Mononuclear cell (primary cell): Measurements from ENCODE around the gene TAF11L12. TPM values are rescaled to one million over a fixed set of nuclear protein-coding genes. Genes with fewer than 3 reads are reported as not detected.
"Not testable (repeated sequence)": the region's sequence is repeated elsewhere in the genome, so short reads cannot be mapped to it uniquely, and the experiment has no call there.

Experiments
- H3K27me3 ChIP-seq: 2 replicates; pipeline ENCODE4 v1.6.0; 2011; ENCODE audit warnings: low read length, control low read depth; ENCODE audit not compliant: insufficient read depth
- H3K4me1 ChIP-seq: 2 replicates; pipeline ENCODE4 v1.5.1; 2011; ENCODE audit warnings: mild to moderate bottlenecking, low read length, control low read depth; ENCODE audit not compliant: insufficient read depth
- H3K4me3 ChIP-seq: 2 replicates; pipeline ENCODE4 v1.5.1; 2011; ENCODE audit warnings: mild to moderate bottlenecking, low read length, moderate library complexity
- H3K9me3 ChIP-seq: 2 replicates; pipeline ENCODE4 v1.5.1; 2011; ENCODE audit warnings: low read depth, mild to moderate bottlenecking, control low read depth, low read length
- total RNA-seq: library from RNA; depleted of rRNA; stranded (reverse); fragments of >200 nt; gene quantifications from one replicate; pipeline ENCODE4 v1.2.3, GENCODE V29; 2012

Gene TAF11L12
- total RNA-seq, result not detected

DNA sequence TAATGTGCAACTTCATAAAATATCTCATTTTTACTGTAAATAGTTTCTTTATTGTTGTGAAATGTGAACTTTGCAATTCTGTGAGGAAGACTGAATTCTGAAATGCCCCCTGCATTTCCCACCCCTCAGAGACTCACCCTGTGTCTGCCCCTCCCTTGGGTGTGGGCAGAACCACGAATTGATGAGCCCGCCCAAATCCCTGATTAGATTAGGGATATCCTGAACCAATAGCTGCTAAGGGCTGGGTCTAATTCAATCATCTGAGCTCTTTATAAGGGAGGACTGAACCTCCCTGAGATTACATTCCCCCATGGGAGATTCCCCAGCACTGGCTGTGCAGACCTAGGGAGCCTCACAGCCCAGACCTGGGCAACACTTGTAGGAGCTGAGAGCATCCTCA is at the start of gene TAF11L12:
Gene TAF11L12 (plus strand): TSS at position 301 of the 400 bp plus-strand sequence.
- H3K27me3 ChIP-seq, H3K4me3 ChIP-seq, H3K9me3 ChIP-seq, H3K4me1 ChIP-seq: not testable (repeated sequence)

DNA sequence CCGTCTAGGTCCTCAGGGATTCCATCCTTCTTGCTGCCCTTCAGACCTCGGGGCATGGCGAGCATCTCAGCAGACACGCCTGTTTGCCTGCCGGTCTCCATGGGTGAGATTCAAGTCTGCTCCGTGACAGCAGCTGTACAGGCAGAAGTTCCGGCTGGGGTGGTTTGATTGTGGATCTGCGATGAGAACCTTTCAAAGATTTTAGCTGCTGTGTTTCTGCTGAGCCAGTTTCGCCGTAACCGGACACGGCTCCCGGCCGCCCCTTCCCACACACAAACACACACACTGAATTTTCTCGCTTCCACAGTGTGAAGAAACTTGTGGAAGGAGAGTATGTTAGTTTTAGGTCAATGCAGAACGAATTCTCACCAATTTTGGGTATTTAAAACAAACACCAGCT is 24.5 kb upstream of the TAF11L12 start, which contains the start of gene TAF11L7:
Gene TAF11L7 (minus strand): TSS at position 101 of the 400 bp plus-strand sequence.
- not testable (repeated sequence) for H3K27me3 ChIP-seq, H3K4me1 ChIP-seq, H3K9me3 ChIP-seq, H3K4me3 ChIP-seq

DNA sequence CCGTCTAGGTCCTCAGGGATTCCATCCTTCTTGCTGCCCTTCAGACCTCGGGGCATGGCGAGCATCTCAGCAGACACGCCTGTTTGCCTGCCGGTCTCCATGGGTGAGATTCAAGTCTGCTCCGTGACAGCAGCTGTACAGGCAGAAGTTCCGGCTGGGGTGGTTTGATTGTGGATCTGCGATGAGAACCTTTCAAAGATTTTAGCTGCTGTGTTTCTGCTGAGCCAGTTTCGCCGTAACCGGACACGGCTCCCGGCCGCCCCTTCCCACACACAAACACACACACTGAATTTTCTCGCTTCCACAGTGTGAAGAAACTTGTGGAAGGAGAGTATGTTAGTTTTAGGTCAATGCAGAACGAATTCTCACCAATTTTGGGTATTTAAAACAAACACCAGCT is 19.3 kb upstream of the TAF11L12 start, which contains the start of gene TAF11L8:
Gene TAF11L8 (minus strand): TSS at position 101 of the 400 bp plus-strand sequence.
- H3K27me3 ChIP-seq, H3K4me1 ChIP-seq, H3K4me3 ChIP-seq, H3K9me3 ChIP-seq: not testable (repeated sequence)

DNA sequence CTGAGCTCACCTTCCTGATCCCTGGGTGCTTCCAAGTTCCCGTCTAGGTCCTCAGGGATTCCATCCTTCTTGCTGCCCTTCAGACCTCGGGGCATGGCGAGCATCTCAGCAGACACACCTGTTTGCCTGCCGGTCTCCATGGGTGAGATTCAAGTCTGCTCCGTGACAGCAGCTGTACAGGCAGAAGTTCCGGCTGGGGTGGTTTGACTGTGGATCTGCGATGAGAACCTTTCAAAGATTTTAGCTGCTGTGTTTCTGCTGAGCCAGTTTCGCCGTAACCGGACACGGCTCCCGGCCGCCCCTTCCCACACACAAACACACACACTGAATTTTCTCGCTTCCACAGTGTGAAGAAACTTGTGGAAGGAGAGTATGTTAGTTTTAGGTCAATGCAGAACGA is 15.9 kb upstream of the TAF11L12 start, which contains the start of gene TAF11L9:
Gene TAF11L9 (minus strand): TSS at position 140 of the 400 bp plus-strand sequence.
- not testable (repeated sequence) for H3K9me3 ChIP-seq, H3K27me3 ChIP-seq, H3K4me3 ChIP-seq, H3K4me1 ChIP-seq

DNA sequence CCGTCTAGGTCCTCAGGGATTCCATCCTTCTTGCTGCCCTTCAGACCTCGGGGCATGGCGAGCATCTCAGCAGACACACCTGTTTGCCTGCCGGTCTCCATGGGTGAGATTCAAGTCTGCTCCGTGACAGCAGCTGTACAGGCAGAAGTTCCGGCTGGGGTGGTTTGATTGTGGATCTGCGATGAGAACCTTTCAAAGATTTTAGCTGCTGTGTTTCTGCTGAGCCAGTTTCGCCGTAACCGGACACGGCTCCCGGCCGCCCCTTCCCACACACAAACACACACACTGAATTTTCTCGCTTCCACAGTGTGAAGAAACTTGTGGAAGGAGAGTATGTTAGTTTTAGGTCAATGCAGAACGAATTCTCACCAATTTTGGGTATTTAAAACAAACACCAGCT is 12.5 kb upstream of the TAF11L12 start, which contains the start of gene TAF11L10:
Gene TAF11L10 (minus strand): TSS at position 101 of the 400 bp plus-strand sequence.
- not testable (repeated sequence) for H3K4me1 ChIP-seq, H3K27me3 ChIP-seq, H3K9me3 ChIP-seq, H3K4me3 ChIP-seq

DNA sequence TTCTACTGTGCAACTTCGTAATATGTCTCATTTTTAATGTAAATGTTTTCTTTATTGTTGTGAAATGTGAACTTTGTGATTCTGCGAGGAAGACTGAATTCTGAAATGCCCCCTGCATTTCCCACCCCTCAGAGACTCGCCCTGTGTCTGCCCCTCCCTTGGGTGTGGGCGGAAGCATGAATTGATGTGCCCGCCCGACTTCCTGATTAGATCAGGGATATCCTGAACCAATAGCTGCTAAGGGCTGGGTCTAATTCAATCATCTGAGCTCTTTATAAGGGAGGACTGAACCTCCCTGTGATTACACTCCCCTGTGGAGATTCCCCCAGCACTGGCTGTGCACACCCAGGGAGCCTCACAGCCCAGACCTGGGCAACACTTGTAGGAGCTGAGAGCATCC is 6.3 kb upstream of the TAF11L12 start, which contains the start of gene TAF11L11:
Gene TAF11L11 (plus strand): TSS at position 304 of the 400 bp plus-strand sequence.
- not testable (repeated sequence) for H3K4me1 ChIP-seq, H3K27me3 ChIP-seq, H3K9me3 ChIP-seq, H3K4me3 ChIP-seq

DNA sequence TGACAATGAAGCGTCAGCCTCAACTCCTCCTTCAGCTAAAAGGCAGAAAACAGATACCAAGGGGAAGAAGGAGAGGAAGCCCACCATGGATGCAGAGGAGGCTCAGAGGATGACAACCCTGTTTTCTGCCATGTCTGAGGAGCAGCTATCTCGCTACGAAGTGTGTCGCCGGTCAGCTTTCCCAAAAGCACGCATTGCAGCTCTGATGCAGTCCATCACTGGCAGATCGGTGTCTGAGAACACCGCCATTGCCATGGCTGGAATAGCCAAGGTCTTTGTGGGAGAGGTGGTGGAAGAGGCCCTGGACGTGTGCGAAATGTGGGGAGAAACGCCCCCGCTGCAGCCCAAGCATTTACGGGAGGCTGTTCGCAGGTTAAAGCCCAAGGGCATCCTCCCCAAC is 5.2 kb upstream of the TAF11L12 start:
- no peaks in the 10 kb centered on the region for H3K4me1 ChIP-seq
- H3K4me3 ChIP-seq, result no peak overlapping the region
- no peaks in the 10 kb centered on the region for H3K27me3 ChIP-seq
- no peaks in the 10 kb centered on the region for H3K9me3 ChIP-seq

DNA sequence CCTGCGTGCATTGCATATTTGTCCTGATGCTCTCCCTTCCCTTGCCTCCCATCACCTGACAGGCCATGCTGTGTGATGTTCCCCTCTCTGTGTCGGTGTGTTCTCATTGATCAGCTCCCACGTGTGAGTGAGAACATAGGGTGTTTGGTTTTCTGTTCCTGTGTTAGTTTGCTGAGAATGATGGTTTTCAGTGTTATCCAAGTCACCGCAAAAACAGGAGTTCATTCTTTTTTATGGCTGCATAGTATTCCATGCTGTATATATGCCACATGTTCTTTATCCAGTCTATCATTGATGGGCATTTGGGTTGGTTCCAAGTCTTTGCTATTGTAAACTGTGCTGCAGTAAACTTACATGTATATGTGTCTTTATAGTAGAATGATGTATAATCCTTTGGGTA is 2.7 kb upstream of the TAF11L12 start:
- not testable (repeated sequence) for H3K9me3 ChIP-seq, H3K4me3 ChIP-seq, H3K27me3 ChIP-seq, H3K4me1 ChIP-seq

DNA sequence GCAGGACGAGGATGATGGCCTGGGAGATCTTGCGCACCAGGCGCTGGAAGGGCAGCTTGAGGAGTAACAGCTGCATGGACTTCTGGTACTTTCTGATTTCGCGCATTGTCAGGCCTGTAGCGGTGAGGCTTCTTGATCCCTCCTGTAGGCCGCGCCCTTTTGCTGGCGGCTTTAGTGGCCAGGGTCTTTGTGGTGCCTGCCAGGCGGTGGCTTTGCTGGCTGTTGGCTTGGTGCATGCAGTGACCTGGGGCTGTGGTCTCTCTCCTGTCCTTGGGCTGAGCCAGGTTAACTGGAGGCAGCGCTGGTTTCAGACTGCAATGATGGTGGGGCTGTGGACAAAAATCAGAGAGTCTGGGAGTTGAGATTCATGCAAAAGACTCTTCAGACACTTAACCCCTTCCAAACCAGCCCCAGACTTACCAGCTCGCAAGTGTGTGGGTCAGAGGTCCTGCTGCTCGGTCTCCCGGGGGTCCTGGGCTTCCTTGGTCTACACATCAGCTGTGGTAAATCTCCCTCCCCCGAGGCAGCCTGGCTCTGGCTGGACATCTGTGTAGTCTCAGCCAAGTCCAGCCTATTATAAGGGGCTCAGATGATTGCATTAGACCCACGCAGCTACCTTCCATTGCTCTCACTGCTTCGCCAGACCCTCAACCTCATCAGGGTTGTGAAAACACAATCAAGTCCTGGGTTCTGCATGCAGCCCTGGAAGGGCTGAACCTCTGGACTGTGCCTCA is 4.8 kb downstream of the TAF11L12 start:
- Histone ChIP-seq H3K9me3 (no peaks in the 10 kb centered on the region), H3K4me3 (no peak overlapping the region), H3K4me1 (no peaks in the 10 kb centered on the region), H3K27me3 (no peaks in the 10 kb centered on the region)

DNA sequence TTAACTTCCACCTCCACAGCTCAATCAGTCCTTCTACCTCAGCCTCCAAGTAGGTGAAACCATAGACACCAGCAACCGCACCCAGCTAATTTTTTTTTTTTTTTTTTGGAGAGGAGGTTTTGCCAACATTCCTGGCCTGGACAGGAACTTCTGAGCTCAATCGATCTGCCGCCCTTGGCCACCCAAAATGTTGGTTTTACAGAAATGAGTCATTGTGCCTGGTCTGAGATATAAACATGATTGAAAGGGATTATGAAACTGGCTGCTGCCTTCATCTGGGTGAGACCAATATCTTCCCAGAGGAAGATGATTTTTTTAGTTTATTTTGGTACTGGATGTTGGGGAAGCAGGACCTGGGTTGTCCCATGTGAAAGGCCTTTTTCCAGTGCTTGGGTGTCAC is 9.2 kb downstream of the TAF11L12 start:
- Histone ChIP-seq H3K9me3 (no peaks in the 10 kb centered on the region), H3K4me1 (no peaks in the 10 kb centered on the region), H3K27me3 (no peaks in the 10 kb centered on the region), H3K4me3 (no peak overlapping the region)

DNA sequence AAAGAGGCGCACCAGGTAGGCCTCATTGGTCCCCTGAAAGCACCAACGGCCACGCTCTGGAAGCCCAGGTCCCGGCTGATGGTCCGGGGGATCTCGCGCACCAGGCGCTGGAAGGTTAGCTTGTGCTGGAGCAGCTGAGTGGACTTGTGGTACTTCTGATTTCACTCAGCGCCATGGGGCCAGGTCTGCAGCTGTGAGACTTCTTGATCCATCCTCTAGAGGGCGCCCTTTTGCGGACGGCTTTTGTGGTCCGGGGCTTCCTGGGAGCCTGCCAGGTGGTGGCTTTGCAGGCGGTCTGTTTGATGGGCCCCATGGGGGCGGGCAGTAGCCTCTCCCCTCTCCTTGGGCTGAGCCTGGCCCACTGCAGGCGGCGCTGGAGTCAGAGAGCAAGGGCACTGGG is 10.4 kb downstream of the TAF11L12 start:
- H3K9me3 ChIP-seq, result no peaks in the 10 kb centered on the region
- H3K27me3 ChIP-seq, result no peaks in the 10 kb centered on the region

DNA sequence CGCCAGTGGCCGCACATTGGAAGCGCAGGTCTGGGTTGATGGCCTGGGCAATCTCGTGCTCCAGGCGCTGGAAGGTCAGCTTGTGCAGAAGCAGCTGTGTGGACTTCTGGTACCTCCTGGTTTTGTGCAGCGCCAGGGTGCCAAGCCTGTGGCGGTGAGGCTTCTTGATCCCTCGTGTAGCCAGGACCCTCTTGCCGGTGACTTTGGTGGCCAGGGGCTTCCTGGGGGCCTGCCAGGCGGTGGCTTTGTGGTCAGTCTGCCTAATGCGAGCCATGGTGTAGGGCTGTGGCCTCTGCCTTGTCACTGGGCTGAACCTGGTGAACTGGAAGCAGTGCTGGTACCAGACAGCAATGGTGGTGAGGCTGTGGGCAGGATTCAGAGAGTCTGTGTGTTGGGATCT is 15.5 kb downstream of the TAF11L12 start:
- no peaks in the 10 kb centered on the region for H3K27me3 ChIP-seq
- no peak overlapping the region for H3K4me3 ChIP-seq
- no peaks in the 10 kb centered on the region for H3K4me1 ChIP-seq
- no peaks in the 10 kb centered on the region for H3K9me3 ChIP-seq

More for the DNA sequence above, 10.4 kb downstream of the TAF11L12 start:
- Histone ChIP-seq H3K4me1 (no peaks in the 10 kb centered on the region), H3K4me3 (no peak overlapping the region)

DNA sequence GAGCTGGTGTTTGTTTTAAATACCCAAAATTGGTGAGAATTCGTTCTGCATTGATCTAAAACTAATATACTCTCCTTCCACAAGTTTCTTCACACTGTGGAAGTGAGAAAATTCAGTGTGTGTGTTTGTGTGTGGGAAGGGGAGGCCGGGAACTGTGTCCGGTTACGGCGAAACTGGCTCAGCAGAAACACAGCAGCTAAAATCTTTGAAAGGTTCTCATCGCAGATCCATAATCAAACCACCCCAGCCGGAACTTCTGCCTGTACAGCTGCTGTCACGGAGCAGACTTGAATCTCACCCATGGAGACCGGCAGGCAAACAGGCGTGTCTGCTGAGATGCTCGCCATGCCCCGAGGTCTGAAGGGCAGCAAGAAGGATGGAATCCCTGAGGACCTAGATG is 21.6 kb downstream of the TAF11L12 start, which contains the start of gene TAF11L13:
Gene TAF11L13 (plus strand): TSS at position 301 of the 400 bp plus-strand sequence.
- not testable (repeated sequence) for H3K4me3 ChIP-seq, H3K27me3 ChIP-seq, H3K9me3 ChIP-seq, H3K4me1 ChIP-seq

DNA sequence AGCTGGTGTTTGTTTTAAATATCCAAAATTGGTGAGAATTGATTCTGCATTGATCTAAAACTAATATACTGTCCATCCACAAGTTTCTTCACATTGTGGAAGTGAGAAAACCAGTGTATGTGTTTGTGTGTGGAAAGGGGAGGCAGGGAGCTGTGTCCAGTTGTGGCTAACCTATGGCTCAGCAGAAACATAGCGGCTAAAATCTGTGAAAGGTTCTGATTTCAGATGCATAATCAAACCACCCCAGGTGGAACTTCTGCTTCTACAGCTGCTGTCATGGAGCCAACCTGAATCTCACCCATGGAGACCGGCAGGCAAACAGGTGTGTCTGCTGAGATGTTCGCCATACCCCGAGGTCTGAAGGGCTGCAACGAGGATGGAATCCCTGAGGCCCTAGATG is 24.0 kb downstream of the TAF11L12 start, which contains the start of gene TAF11L14:
Gene TAF11L14 (plus strand): TSS at position 301 of the 400 bp plus-strand sequence.
- H3K27me3 ChIP-seq, result no peaks in the 10 kb centered on the region
- H3K4me1 ChIP-seq, result no peaks in the 10 kb centered on the region
- no peaks in the 10 kb centered on the region for H3K9me3 ChIP-seq
- H3K4me3 ChIP-seq, result no peak within 1 kb of the TSS

DNA sequence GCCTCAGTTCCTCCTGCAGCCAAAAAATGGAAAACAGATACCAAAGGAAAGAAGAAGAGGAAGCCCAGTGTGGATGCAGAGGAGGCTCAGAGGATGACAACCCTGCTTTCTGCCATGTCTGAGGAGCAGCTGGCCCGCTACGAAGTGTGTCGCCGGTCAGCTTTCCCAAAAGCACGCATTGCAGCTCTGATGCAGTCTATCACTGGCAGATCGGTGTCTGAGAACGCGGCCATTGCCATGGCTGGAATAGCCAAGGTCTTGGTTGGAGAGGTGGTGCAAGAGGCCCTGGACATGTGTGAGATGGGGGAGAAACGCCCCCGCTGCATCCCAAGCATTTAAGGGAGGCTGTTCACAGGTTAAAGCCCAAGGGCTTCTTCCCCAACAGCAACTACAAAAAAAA is 39.0 kb downstream of the TAF11L12 start:
- H3K27me3 ChIP-seq, H3K4me1 ChIP-seq, H3K4me3 ChIP-seq, H3K9me3 ChIP-seq: not testable (repeated sequence)

DNA sequence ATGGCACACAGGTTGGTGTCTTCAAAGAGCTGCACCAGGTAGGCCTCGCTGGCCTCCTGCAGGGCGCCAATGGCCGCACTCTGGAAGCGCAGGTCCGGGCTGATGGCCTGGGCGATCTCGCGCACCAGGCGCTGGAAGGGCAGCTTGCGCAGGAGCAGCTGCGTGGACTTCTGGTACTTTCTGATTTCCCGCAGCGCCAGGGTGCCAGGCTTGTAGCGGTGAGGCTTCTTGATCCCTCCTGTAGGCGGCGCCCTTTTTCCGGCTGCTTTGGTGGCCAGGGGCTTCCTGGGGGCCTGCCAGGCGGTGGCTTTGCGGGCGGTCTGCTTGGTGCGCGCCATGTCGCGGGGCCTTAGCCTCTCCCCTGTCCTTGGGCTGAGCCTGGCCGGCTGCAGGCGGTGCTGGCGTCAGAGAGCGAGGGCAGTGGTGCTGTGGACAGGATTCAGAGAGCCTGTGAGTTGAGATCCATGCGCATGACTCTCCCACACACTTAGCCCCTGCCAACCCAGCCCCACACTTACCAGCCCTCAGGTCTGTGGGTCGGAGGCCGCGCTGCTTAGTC is 45.1 kb downstream of the TAF11L12 start:
- not testable (repeated sequence) for H3K9me3 ChIP-seq

More for the DNA sequence above, 45.1 kb downstream of the TAF11L12 start:
- H3K4me3 ChIP-seq, H3K27me3 ChIP-seq, H3K4me1 ChIP-seq: not testable (repeated sequence)
